NCI-H2107 (cell line): Measurements from ENCODE around the gene RAB20.
"Not testable (repeated sequence)": the region's sequence is repeated elsewhere in the genome, so short reads cannot be mapped to it uniquely, and the experiment has no call there.

ENCODE experiments used
- DNase-seq: peaks from one replicate; lab custom pipeline; 2025; lab: John Stamatoyannopoulos, UW

Gene RAB20

GRCh38 chr13:110491869-110492678 lies 69.4 kb downstream of the RAB20 start:
- no peak for DNase-seq

DNA sequence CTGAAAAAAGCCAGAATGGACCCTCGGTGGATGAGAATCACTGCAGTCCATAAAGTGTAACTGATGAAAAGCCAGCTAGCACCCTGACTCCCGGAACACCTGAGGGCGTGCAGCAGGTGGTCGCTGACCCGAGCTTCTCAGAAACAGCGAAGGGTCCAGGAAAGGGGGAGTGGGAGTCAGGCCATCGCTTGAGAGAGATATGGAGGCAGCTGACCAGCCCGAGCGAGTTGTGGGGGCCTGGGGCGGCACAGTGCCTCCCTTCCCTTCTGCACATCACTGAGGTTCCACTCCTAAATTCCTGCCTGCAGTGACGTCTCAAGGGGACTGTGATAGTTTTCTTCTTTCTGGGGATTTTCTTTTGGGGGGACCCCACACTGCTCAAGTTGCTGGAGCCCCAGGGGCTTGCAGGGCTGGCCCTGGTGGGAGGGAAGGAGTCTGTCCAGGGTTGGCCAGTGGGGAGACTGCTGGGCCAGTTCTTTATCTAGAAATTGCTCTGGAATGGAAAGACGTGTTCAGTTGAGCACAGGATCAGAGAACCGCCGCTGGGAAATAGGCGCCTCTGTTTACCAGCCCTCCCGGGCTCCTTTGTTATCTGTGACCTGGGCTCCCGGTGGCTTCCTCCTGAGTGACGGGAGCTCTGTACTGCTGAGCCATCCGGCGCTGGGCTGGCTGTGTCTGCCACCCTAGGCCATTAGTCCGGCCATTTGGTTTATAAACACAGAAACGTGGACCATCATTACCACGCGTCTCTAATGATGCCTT lies 71.3 kb downstream of the RAB20 start:
- no peak for DNase-seq

GRCh38 chr13:110486880-110487279 lies 74.6 kb downstream of the RAB20 start:
- DNase-seq = not testable (repeated sequence)

- no peak for DNase-seq
These were observed 75.3 kb downstream of the RAB20 start for GRCh38 chr13:110486061-110486715.

DNA sequence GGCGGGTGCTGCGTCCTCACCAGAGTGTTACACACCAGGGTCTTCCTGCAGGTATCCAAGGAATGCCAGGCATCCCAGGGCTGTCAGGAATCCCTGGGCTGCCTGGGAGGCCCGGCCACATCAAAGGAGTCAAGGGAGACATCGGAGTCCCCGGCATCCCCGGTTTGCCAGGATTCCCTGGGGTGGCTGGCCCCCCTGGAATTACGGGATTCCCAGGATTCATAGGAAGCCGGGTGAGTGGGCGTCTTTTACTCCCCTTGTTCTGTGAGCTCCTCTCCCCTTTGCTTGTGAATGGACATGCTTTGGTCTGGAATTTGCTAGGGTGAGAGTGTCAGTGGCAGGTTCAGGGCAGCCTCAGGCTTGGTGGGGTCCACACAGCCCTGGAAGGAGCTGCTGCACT lies 75.9 kb downstream of the RAB20 start:
- no peak for DNase-seq

GRCh38 chr13:110484290-110485048 lies 77.1 kb downstream of the RAB20 start:
- DNase-seq = no peak

DNA sequence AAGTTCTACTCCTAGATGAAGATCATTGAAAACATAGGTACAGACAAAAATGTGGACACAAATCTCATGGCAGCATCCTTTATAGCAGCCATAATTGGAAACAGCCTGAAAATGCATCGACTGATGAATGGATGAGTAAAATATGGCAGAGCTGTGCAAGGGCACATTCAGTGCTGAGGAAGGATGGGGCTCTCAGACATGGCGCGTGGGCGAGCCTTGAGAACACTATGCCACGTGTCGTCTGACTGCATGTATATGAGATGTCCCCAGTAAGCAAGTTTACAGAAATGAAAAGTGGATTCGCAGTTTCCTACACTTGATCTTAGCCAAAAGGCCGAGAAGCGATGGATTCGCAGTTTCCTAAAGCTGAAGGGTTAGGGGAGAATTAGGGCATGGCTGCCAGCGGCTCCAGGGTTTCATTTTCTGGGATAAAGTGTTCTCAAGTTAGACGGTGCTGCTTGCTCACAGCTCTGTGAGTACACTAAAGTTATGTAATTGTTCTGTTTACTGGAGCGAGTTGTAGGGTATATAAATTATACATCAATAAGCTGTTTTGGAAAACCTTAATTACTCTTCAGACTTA lies 78.0 kb downstream of the RAB20 start:
- no peak for DNase-seq

DNA sequence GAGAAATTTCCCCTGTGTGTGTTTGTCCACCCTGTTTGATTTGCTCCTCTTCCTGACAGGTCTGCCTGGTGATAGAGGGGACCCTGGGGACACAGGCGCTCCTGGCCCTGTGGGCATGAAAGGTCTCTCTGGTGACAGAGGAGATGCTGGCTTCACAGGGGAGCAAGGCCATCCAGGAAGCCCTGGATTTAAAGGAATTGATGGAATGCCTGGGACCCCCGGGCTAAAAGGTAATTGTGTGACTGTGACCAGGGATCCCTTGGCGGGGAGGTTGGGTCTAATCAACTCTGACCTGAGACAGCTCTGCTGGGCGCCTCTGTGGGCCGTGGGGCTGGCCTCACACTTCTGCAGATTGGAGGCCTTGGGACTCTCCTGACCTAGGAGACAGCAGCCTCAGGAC lies 81.4 kb downstream of the RAB20 start:
- DNase-seq = no peak

DNA sequence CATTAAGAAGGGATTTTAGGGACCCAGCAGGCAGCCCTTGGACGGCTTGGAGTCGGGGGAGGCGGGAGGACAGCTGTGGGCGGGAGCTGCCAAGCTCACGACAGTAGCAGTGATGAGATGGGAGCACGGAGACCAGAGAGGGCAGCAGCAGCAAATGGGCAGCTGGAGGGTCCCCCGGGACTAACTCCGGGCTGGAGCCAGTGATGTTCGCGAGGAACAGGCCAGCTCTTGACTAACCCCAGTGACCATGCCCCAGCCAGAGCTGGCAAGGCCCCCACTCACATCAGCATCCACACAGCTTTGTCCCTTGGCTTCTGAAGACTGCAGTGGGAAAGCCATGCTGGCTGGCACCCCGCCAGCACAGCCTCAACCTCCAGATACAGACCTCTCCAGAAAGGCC lies 81.9 kb downstream of the RAB20 start:
- DNase-seq = no peak

DNA sequence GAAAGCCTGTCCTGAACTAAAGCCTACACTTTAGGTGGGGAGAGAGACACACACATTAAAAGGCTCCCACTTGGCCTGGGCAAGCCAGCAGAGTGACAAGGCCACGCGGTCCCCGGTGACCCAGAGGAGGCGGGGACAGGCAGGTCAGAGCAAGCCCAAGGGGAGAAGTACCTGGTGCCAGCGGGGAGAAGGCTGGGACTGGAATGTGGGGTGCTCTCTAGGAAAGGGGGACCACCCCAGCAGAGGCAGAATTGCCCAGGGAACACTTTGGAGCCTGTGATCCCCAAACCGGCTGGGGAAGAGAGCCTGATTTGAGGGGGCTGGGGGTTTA lies 82.3 kb downstream of the RAB20 start:
- no peak for DNase-seq

- no peak for DNase-seq
These were observed 82.9 kb downstream of the RAB20 start for GRCh38 chr13:110478405-110479214.

DNA sequence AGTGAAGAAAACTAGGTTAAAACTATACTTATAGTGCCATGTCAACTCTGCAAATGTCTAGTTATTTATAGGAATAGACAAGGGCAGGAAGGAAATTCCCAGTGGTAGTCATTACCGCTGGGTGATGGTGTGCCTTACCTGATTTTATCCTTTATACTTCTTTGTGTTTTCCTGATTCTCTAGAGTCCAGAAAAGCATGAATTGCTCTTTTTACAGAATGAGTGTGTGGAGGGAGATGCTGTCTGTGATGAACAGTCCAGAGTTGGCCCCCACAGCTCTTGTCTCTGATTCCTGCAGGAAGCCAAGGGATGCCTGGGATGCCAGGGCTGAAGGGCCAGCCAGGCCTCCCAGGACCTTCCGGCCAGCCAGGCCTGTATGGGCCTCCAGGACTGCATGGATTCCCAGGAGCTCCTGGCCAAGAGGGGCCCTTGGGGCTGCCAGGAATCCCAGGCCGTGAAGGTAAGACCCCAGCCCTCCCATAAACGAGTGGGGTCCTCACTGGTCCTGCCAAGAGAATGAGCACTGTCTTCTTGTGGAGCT lies 83.7 kb downstream of the RAB20 start:
- DNase-seq = no peak

DNA sequence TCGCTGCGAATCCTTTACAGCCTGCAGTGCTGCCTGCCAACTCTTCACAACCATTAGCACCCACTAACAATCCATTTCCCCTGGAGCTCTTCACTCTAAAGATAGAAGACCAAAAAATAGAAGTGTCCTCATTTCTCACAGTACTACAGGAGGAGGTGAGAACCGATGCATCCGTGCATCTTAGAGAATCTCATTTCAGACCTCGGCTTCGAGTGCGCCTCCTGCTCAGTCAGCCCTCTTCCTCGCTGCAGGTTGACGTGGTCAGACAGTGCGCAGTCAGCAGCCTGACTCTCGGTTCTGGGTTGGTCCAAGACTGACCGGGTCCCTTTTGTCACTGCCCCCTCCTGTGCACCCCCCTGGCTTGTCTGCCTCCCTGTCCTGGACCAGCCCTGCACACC lies 85.3 kb downstream of the RAB20 start:
- DNase-seq = no peak

- DNase-seq = no peak
These were observed 85.8 kb downstream of the RAB20 start for GRCh38 chr13:110475550-110476219.

- DNase-seq = no peak
These were observed 86.4 kb downstream of the RAB20 start for GRCh38 chr13:110475117-110475516.

- no peak for DNase-seq
These were observed 86.8 kb downstream of the RAB20 start for GRCh38 chr13:110474713-110475112.
